ENCODE results near the gene JMJD6.
"Not testable (repeated sequence)": the region's sequence is repeated elsewhere in the genome, so short reads cannot be mapped to it uniquely, and the experiment has no call there.

JMJD6 gene

GRCh38 chr17:76736349-76737081 lies 10.1 kb upstream of the JMJD6 start:
- peak; percentile 43 for DNase-seq

- DNase-seq, result no peak
Observed at GRCh38 chr17:76735586-76736348, 9.4 kb upstream of the JMJD6 start.

- DNase-seq, result peak; percentile 52
Observed at GRCh38 chr17:76735006-76735405, 8.6 kb upstream of the JMJD6 start.

GRCh38 chr17:76734080-76734840 lies 7.9 kb upstream of the JMJD6 start:
- peak; percentile 41 for DNase-seq

- DNase-seq, result no peak
Observed at GRCh38 chr17:76733618-76733957, 7.2 kb upstream of the JMJD6 start.

GRCh38 chr17:76732734-76733617 lies 6.6 kb upstream of the JMJD6 start:
- DNase-seq, result peak; percentile 18

- DNase-seq, result not testable (repeated sequence)
Observed at GRCh38 chr17:76731800-76732733, 5.7 kb upstream of the JMJD6 start.

- no peak for DNase-seq
Observed at GRCh38 chr17:76727745-76728456, 1.5 kb upstream of the JMJD6 start.

- DNase-seq, result peak; percentile 82
Observed at GRCh38 chr17:76726776-76727718, 641 bp upstream of the JMJD6 start, which contains the start of gene METTL23. Gene METTL23 (plus strand): TSS chr17:76726839. CDS start chr17:76729711, 2,872 bp downstream.

GRCh38 chr17:76725580-76726230 lies 701 bp downstream of the JMJD6 start:
- DNase-seq, result peak; percentile 53

- no peak for DNase-seq
Observed at GRCh38 chr17:76723812-76724211, 2.6 kb downstream of the JMJD6 start.

- DNase-seq, result not testable (repeated sequence)
Observed at GRCh38 chr17:76722977-76723376, 3.4 kb downstream of the JMJD6 start.

- DNase-seq, result no peak
Observed at GRCh38 chr17:76722279-76722678, 4.1 kb downstream of the JMJD6 start.

- DNase-seq, result no peak
Observed at GRCh38 chr17:76721463-76721862, 4.9 kb downstream of the JMJD6 start.

- no peak for DNase-seq
Observed at GRCh38 chr17:76720941-76721340, 5.5 kb downstream of the JMJD6 start.

- no peak for DNase-seq
Observed at GRCh38 chr17:76720211-76720610, 6.2 kb downstream of the JMJD6 start.

- no peak for DNase-seq
Observed at GRCh38 chr17:76718516-76718915, 7.9 kb downstream of the JMJD6 start.

GRCh38 chr17:76716839-76717215 lies 9.6 kb downstream of the JMJD6 start:
- DNase-seq, result peak; percentile 92

Measured in EL (cell line).